Measurements from ENCODE around the gene KCNIP3.

Gene KCNIP3

GRCh38 chr2:95278637-95279225 is 18.4 kb upstream of the KCNIP3 start:
- Histone ChIP-seq H3K9me3 (no peaks in the 10 kb centered on the region), H3K4me1 (no peaks in the 10 kb centered on the region), H3K27me3 (ENCODE audit: low read depth) (no peaks in the 10 kb centered on the region), H3K4me3 (no peak overlapping the region), H3K36me3 (replicated peaks) (no peaks in the 10 kb centered on the region)
- in situ Hi-C loops (cut with MboI; ENCODE audit: low sequenced_read_pairs) = no loop called here
- DNase-seq (ENCODE audit: low spot score in 2 of 2) = no peak

GRCh38 chr2:95279435-95280035 is 17.6 kb upstream of the KCNIP3 start:
- H3K27me3 ChIP-seq (ENCODE audit: low read depth) = no peaks in the 10 kb centered on the region
- no peaks in the 10 kb centered on the region for H3K4me1 ChIP-seq
- H3K36me3 ChIP-seq (replicated peaks) = no peaks in the 10 kb centered on the region
- in situ Hi-C loops (cut with MboI; ENCODE audit: low sequenced_read_pairs) = no loop called here
- H3K9me3 ChIP-seq = no peaks in the 10 kb centered on the region
- H3K4me3 ChIP-seq = no peak overlapping the region
- DNase-seq (ENCODE audit: low spot score in 2 of 2) = no peak

GRCh38 chr2:95281071-95281470 is 16.1 kb upstream of the KCNIP3 start:
- H3K36me3 ChIP-seq (replicated peaks) = no peaks in the 10 kb centered on the region
- no peak for DNase-seq (ENCODE audit: low spot score in 2 of 2)
- no peaks in the 10 kb centered on the region for H3K4me1 ChIP-seq
- in situ Hi-C loops (cut with MboI; ENCODE audit: low sequenced_read_pairs) = no loop called here
- H3K4me3 ChIP-seq = no peak overlapping the region
- H3K27me3 ChIP-seq (ENCODE audit: low read depth) = no peaks in the 10 kb centered on the region
- H3K9me3 ChIP-seq = no peaks in the 10 kb centered on the region

GRCh38 chr2:95281786-95282185 is 15.4 kb upstream of the KCNIP3 start:
- Histone ChIP-seq H3K4me1 (no peaks in the 10 kb centered on the region), H3K27me3 (ENCODE audit: low read depth) (no peaks in the 10 kb centered on the region), H3K4me3 (no peak overlapping the region), H3K9me3 (no peaks in the 10 kb centered on the region), H3K36me3 (replicated peaks) (no peaks in the 10 kb centered on the region)
- no peak for DNase-seq (ENCODE audit: low spot score in 2 of 2)
- in situ Hi-C loops (cut with MboI; ENCODE audit: low sequenced_read_pairs) = no loop called here

GRCh38 chr2:95282458-95282857 is 14.7 kb upstream of the KCNIP3 start:
- no peak for DNase-seq (ENCODE audit: low spot score in 2 of 2)
- Histone ChIP-seq H3K36me3 (replicated peaks) (no peaks in the 10 kb centered on the region), H3K4me3 (no peak overlapping the region), H3K4me1 (no peaks in the 10 kb centered on the region), H3K9me3 (no peaks in the 10 kb centered on the region), H3K27me3 (ENCODE audit: low read depth) (no peaks in the 10 kb centered on the region)
- in situ Hi-C loops (cut with MboI; ENCODE audit: low sequenced_read_pairs) = no loop called here

GRCh38 chr2:95283562-95283961 is 13.6 kb upstream of the KCNIP3 start:
- Histone ChIP-seq H3K27me3 (ENCODE audit: low read depth) (no peaks in the 10 kb centered on the region), H3K4me3 (no peak overlapping the region), H3K9me3 (no peaks in the 10 kb centered on the region), H3K4me1 (no peaks in the 10 kb centered on the region), H3K36me3 (replicated peaks) (no peaks in the 10 kb centered on the region)
- DNase-seq (ENCODE audit: low spot score in 2 of 2) = no peak
- in situ Hi-C loops (cut with MboI; ENCODE audit: low sequenced_read_pairs) = no loop called here

- H3K36me3 ChIP-seq (replicated peaks) = no peaks in the 10 kb centered on the region
- H3K9me3 ChIP-seq = no peaks in the 10 kb centered on the region
- H3K27me3 ChIP-seq (ENCODE audit: low read depth) = no peaks in the 10 kb centered on the region
- H3K4me1 ChIP-seq = no peaks in the 10 kb centered on the region
- DNase-seq (ENCODE audit: low spot score in 2 of 2) = no peak
- H3K4me3 ChIP-seq = no peak overlapping the region
- in situ Hi-C loops (cut with MboI; ENCODE audit: low sequenced_read_pairs) = no loop called here
These were observed 12.1 kb upstream of the KCNIP3 start for GRCh38 chr2:95284886-95285541.

- H3K4me3 ChIP-seq = no peak overlapping the region
- no peaks in the 10 kb centered on the region for H3K36me3 ChIP-seq (replicated peaks)
- H3K9me3 ChIP-seq = no peaks in the 10 kb centered on the region
- DNase-seq (ENCODE audit: low spot score in 2 of 2) = no peak
- in situ Hi-C loops (cut with MboI; ENCODE audit: low sequenced_read_pairs) = no loop called here
- H3K4me1 ChIP-seq = no peaks in the 10 kb centered on the region
- no peaks in the 10 kb centered on the region for H3K27me3 ChIP-seq (ENCODE audit: low read depth)
These were observed 11.6 kb upstream of the KCNIP3 start for GRCh38 chr2:95285542-95285932.

GRCh38 chr2:95287336-95287735 is 9.8 kb upstream of the KCNIP3 start:
- no peaks in the 10 kb centered on the region for H3K4me1 ChIP-seq
- in situ Hi-C loops (cut with MboI; ENCODE audit: low sequenced_read_pairs) = no loop called here

GRCh38 chr2:95287806-95288205 is 9.3 kb upstream of the KCNIP3 start:
- H3K9me3 ChIP-seq = no peaks in the 10 kb centered on the region
- H3K4me1 ChIP-seq = no peaks in the 10 kb centered on the region
- in situ Hi-C loops (cut with MboI; ENCODE audit: low sequenced_read_pairs) = no loop called here
- H3K27me3 ChIP-seq (ENCODE audit: low read depth) = no peaks in the 10 kb centered on the region
- no peak for DNase-seq (ENCODE audit: low spot score in 2 of 2)
- H3K36me3 ChIP-seq (replicated peaks) = no peaks in the 10 kb centered on the region
- H3K4me3 ChIP-seq = no peak overlapping the region

More at GRCh38 chr2:95287336-95287735, 9.8 kb upstream of the KCNIP3 start:
- no peak overlapping the region for H3K4me3 ChIP-seq
- no peaks in the 10 kb centered on the region for H3K27me3 ChIP-seq (ENCODE audit: low read depth)
- no peaks in the 10 kb centered on the region for H3K9me3 ChIP-seq
- no peak for DNase-seq (ENCODE audit: low spot score in 2 of 2)
- no peaks in the 10 kb centered on the region for H3K36me3 ChIP-seq (replicated peaks)

- Histone ChIP-seq H3K36me3 (replicated peaks) (no peaks in the 10 kb centered on the region), H3K9me3 (no peaks in the 10 kb centered on the region), H3K27me3 (ENCODE audit: low read depth) (no peaks in the 10 kb centered on the region), H3K4me3 (no peak overlapping the region), H3K4me1 (no peaks in the 10 kb centered on the region)
- in situ Hi-C loops (cut with MboI; ENCODE audit: low sequenced_read_pairs) = no loop called here
- no peak for DNase-seq (ENCODE audit: low spot score in 2 of 2)
These were observed 7.9 kb upstream of the KCNIP3 start for GRCh38 chr2:95289253-95289652.

GRCh38 chr2:95291222-95291621 is 5.9 kb upstream of the KCNIP3 start:
- in situ Hi-C loops (cut with MboI; ENCODE audit: low sequenced_read_pairs) = no loop called here
- Histone ChIP-seq H3K4me1 (no peaks in the 10 kb centered on the region), H3K27me3 (ENCODE audit: low read depth) (no peaks in the 10 kb centered on the region), H3K4me3 (no peak overlapping the region), H3K36me3 (replicated peaks) (no peaks in the 10 kb centered on the region), H3K9me3 (no peaks in the 10 kb centered on the region)
- DNase-seq (ENCODE audit: low spot score in 2 of 2) = no peak

GRCh38 chr2:95292623-95293260 is 4.4 kb upstream of the KCNIP3 start:
- in situ Hi-C loops (cut with MboI; ENCODE audit: low sequenced_read_pairs) = no loop called here

GRCh38 chr2:95294579-95295250 is 2.4 kb upstream of the KCNIP3 start:
- Histone ChIP-seq H3K4me1 (no peaks in the 10 kb centered on the region), H3K27me3 (ENCODE audit: low read depth) (no peaks in the 10 kb centered on the region; the same call in 1 of the 2 replicates), H3K4me3 (no peak overlapping the region), H3K36me3 (replicated peaks) (no peaks in the 10 kb centered on the region), H3K9me3 (no peaks in the 10 kb centered on the region)
- in situ Hi-C loops (cut with MboI; ENCODE audit: low sequenced_read_pairs) = no loop called here
- no peak for DNase-seq (ENCODE audit: low spot score in 2 of 2)

More at GRCh38 chr2:95292623-95293260, 4.4 kb upstream of the KCNIP3 start:
- Histone ChIP-seq H3K27me3 (ENCODE audit: low read depth) (no peaks in the 10 kb centered on the region), H3K9me3 (no peaks in the 10 kb centered on the region), H3K4me1 (no peaks in the 10 kb centered on the region), H3K4me3 (no peak overlapping the region), H3K36me3 (replicated peaks) (no peaks in the 10 kb centered on the region)
- DNase-seq (ENCODE audit: low spot score in 2 of 2) = no peak
